ENCODE results near the gene C20orf173. TPM values are rescaled to one million over a fixed set of nuclear protein-coding genes. Genes with fewer than 3 reads are reported as not detected.

Gene C20orf173
- total and polyA plus RNA-seq, 4 donors, result not detected

DNA sequence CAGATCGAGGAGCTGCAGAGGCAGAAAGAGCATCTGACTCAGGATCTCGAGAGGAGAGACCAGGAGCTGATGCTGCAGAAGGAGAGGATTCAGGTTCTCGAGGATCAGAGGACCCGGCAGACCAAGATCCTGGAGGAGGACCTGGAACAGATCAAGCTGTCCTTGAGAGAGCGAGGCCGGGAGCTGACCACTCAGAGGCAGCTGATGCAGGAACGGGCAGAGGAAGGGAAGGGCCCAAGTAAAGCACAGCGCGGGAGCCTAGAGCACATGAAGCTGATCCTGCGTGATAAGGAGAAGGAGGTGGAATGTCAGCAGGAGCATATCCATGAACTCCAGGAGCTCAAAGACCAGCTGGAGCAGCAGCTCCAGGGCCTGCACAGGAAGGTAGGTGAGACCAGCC lies 26.2 kb downstream of the C20orf173 start:
- WGBS (ENCODE audit: insufficient coverage), result 92% methylated on average over 10 of the region's 10 CpGs
- no peak overlapping the region for H3K4me3 ChIP-seq (ENCODE audit: low read depth, low read length)
- DNase-seq (ENCODE audit: low read depth in 4 of 6, low spot score in 6 of 6), result no peak
- H3K4me1 ChIP-seq (ENCODE audit: control insufficient read depth, insufficient read depth, low read length), result peaks cover 11% of the 10 kb centered on the region
- H3K36me3 ChIP-seq (ENCODE audit: control insufficient read depth, insufficient read depth, low read length), result peaks cover 83% of the 10 kb centered on the region
- no peaks in the 10 kb centered on the region for H3K27me3 ChIP-seq (ENCODE audit: control insufficient read depth, insufficient read depth, low read length)
- H3K27ac ChIP-seq (ENCODE audit: low read depth, low read length), result no peak overlapping the region
- H3K9me3 ChIP-seq (ENCODE audit: control insufficient read depth, insufficient read depth, low read length), result no peaks in the 10 kb centered on the region

- Histone ChIP-seq H3K4me3 (ENCODE audit: low read depth, low read length) (no peak overlapping the region), H3K9me3 (ENCODE audit: control insufficient read depth, insufficient read depth, low read length) (no peaks in the 10 kb centered on the region), H3K4me1 (ENCODE audit: control insufficient read depth, insufficient read depth, low read length) (peaks cover 11% of the 10 kb centered on the region), H3K27ac (ENCODE audit: low read depth, low read length) (no peak overlapping the region), H3K27me3 (ENCODE audit: control insufficient read depth, insufficient read depth, low read length) (no peaks in the 10 kb centered on the region), H3K36me3 (ENCODE audit: control insufficient read depth, insufficient read depth, low read length) (peaks cover 84% of the 10 kb centered on the region)
- no peak for DNase-seq (ENCODE audit: low read depth in 4 of 6, low spot score in 6 of 6)
- 88% methylated on average over 8 of the region's 8 CpGs for WGBS (ENCODE audit: insufficient coverage)
Observed at GRCh38 chr20:35502352-35502751, 27.1 kb downstream of the C20orf173 start.

- Histone ChIP-seq H3K4me3 (ENCODE audit: low read depth, low read length) (no peak overlapping the region), H3K27ac (ENCODE audit: low read depth, low read length) (no peak overlapping the region), H3K4me1 (ENCODE audit: control insufficient read depth, insufficient read depth, low read length) (peaks cover 11% of the 10 kb centered on the region), H3K27me3 (ENCODE audit: control insufficient read depth, insufficient read depth, low read length) (no peaks in the 10 kb centered on the region), H3K9me3 (ENCODE audit: control insufficient read depth, insufficient read depth, low read length) (no peaks in the 10 kb centered on the region), H3K36me3 (ENCODE audit: control insufficient read depth, insufficient read depth, low read length) (peaks cover 93% of the 10 kb centered on the region)
- 100% methylated on average over 1 of the region's 1 CpG for WGBS (ENCODE audit: insufficient coverage)
- DNase-seq (ENCODE audit: low read depth in 4 of 6, low spot score in 6 of 6), result no peak
Observed at GRCh38 chr20:35499271-35499670, 30.2 kb downstream of the C20orf173 start.

GRCh38 chr20:35497780-35498189 lies 31.7 kb downstream of the C20orf173 start:
- WGBS (ENCODE audit: insufficient coverage), result 98% methylated on average over 9 of the region's 9 CpGs
- H3K27ac ChIP-seq (ENCODE audit: low read depth, low read length), result no peak overlapping the region

DNA sequence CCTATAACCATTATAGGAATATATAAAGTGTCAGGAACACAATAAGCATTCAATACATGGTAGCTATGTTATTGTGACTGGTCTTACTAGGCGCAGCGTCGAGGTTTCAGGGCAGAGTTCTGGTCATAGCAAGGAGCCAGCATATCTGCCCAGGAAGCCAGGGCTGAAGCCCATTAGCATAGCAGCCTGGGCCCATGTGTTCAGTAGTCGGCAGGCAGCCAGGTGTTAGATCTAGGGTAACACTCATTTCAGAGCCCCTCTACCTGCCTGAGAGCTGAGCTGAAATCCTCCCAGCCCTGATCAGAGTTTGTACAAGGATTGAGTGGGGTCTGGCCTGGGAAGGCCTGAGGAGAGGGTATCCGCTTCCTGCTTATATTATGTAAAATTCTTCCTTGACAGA lies 32.1 kb downstream of the C20orf173 start:
- H3K36me3 ChIP-seq (ENCODE audit: control insufficient read depth, insufficient read depth, low read length), result peaks cover 92% of the 10 kb centered on the region
- no peaks in the 10 kb centered on the region for H3K9me3 ChIP-seq (ENCODE audit: control insufficient read depth, insufficient read depth, low read length)
- no peaks in the 10 kb centered on the region for H3K27me3 ChIP-seq (ENCODE audit: control insufficient read depth, insufficient read depth, low read length)
- no peaks in the 10 kb centered on the region for H3K4me1 ChIP-seq (ENCODE audit: control insufficient read depth, insufficient read depth, low read length)
- H3K4me3 ChIP-seq (ENCODE audit: low read depth, low read length), result no peak overlapping the region
- 100% methylated on average over 4 of the region's 5 CpGs for WGBS (ENCODE audit: insufficient coverage)
- no peak for DNase-seq (ENCODE audit: low read depth in 4 of 6, low spot score in 6 of 6)
- no peak overlapping the region for H3K27ac ChIP-seq (ENCODE audit: low read depth, low read length)

More at GRCh38 chr20:35497780-35498189, 31.7 kb downstream of the C20orf173 start:
- H3K36me3 ChIP-seq (ENCODE audit: control insufficient read depth, insufficient read depth, low read length), result peaks cover 92% of the 10 kb centered on the region
- no peak for DNase-seq (ENCODE audit: low read depth in 4 of 6, low spot score in 6 of 6)
- no peaks in the 10 kb centered on the region for H3K9me3 ChIP-seq (ENCODE audit: control insufficient read depth, insufficient read depth, low read length)
- no peaks in the 10 kb centered on the region for H3K4me1 ChIP-seq (ENCODE audit: control insufficient read depth, insufficient read depth, low read length)
- H3K27me3 ChIP-seq (ENCODE audit: control insufficient read depth, insufficient read depth, low read length), result no peaks in the 10 kb centered on the region
- no peak overlapping the region for H3K4me3 ChIP-seq (ENCODE audit: low read depth, low read length)

- no peak overlapping the region for H3K27ac ChIP-seq (ENCODE audit: low read depth, low read length)
- no peaks in the 10 kb centered on the region for H3K9me3 ChIP-seq (ENCODE audit: control insufficient read depth, insufficient read depth, low read length)
- no peaks in the 10 kb centered on the region for H3K27me3 ChIP-seq (ENCODE audit: control insufficient read depth, insufficient read depth, low read length)
- no peak for DNase-seq (ENCODE audit: low read depth in 4 of 6, low spot score in 6 of 6)
- WGBS (ENCODE audit: insufficient coverage), result 55% methylated on average over 3 of the region's 3 CpGs
- no peak overlapping the region for H3K4me3 ChIP-seq (ENCODE audit: low read depth, low read length)
- H3K36me3 ChIP-seq (ENCODE audit: control insufficient read depth, insufficient read depth, low read length), result peaks cover 92% of the 10 kb centered on the region
- H3K4me1 ChIP-seq (ENCODE audit: control insufficient read depth, insufficient read depth, low read length), result no peaks in the 10 kb centered on the region
Observed at GRCh38 chr20:35496481-35496880, 33.0 kb downstream of the C20orf173 start.

DNA sequence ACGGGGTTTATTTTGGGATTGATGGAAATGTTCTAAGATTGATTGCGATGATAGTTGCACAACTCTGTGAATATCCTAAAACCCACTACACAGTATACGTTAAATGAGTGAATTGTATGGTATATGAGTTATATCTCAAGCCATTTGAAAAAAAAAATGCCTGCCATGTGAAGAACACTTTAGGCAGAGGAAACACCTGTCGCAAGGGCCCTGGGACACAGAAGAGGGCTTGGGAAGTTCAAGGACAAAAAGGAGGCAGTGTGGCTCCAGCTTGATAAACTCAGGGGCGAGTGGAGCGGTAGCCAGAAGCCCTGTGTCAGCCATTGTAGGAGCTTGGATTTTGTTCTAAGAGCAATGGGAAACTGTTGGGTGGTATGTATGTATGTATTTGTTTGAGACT lies 37.1 kb downstream of the C20orf173 start:
- Histone ChIP-seq H3K27ac (ENCODE audit: low read depth, low read length) (no peak overlapping the region), H3K9me3 (ENCODE audit: control insufficient read depth, insufficient read depth, low read length) (no peaks in the 10 kb centered on the region), H3K4me1 (ENCODE audit: control insufficient read depth, insufficient read depth, low read length) (no peaks in the 10 kb centered on the region), H3K27me3 (ENCODE audit: control insufficient read depth, insufficient read depth, low read length) (no peaks in the 10 kb centered on the region), H3K4me3 (ENCODE audit: low read depth, low read length) (no peak overlapping the region), H3K36me3 (ENCODE audit: control insufficient read depth, insufficient read depth, low read length) (peaks cover 76% of the 10 kb centered on the region)
- 98% methylated on average over 4 of the region's 6 CpGs for WGBS (ENCODE audit: insufficient coverage)
- no peak for DNase-seq (ENCODE audit: low read depth in 4 of 6, low spot score in 6 of 6)

GRCh38 chr20:35491823-35492222 lies 37.6 kb downstream of the C20orf173 start:
- no peaks in the 10 kb centered on the region for H3K9me3 ChIP-seq (ENCODE audit: control insufficient read depth, insufficient read depth, low read length)
- no peak overlapping the region for H3K27ac ChIP-seq (ENCODE audit: low read depth, low read length)
- H3K4me3 ChIP-seq (ENCODE audit: low read depth, low read length), result no peak overlapping the region
- DNase-seq (ENCODE audit: low read depth in 4 of 6, low spot score in 6 of 6), result no peak
- H3K4me1 ChIP-seq (ENCODE audit: control insufficient read depth, insufficient read depth, low read length), result no peaks in the 10 kb centered on the region
- H3K27me3 ChIP-seq (ENCODE audit: control insufficient read depth, insufficient read depth, low read length), result no peaks in the 10 kb centered on the region
- WGBS (ENCODE audit: insufficient coverage), result 100% methylated on average over 1 of the region's 5 CpGs
- peaks cover 75% of the 10 kb centered on the region for H3K36me3 ChIP-seq (ENCODE audit: control insufficient read depth, insufficient read depth, low read length)

GRCh38 chr20:35490736-35491181 lies 38.7 kb downstream of the C20orf173 start:
- Histone ChIP-seq H3K27ac (ENCODE audit: low read depth, low read length) (no peak overlapping the region), H3K4me3 (ENCODE audit: low read depth, low read length) (no peak overlapping the region)

GRCh38 chr20:35489717-35490116 lies 39.7 kb downstream of the C20orf173 start:
- no peak for DNase-seq (ENCODE audit: low read depth in 4 of 6, low spot score in 6 of 6)
- Histone ChIP-seq H3K4me3 (ENCODE audit: low read depth, low read length) (no peak overlapping the region), H3K27ac (ENCODE audit: low read depth, low read length) (no peak overlapping the region), H3K9me3 (ENCODE audit: control insufficient read depth, insufficient read depth, low read length) (no peaks in the 10 kb centered on the region), H3K27me3 (ENCODE audit: control insufficient read depth, insufficient read depth, low read length) (no peaks in the 10 kb centered on the region), H3K4me1 (ENCODE audit: control insufficient read depth, insufficient read depth, low read length) (no peaks in the 10 kb centered on the region), H3K36me3 (ENCODE audit: control insufficient read depth, insufficient read depth, low read length) (peaks cover 72% of the 10 kb centered on the region)
- WGBS (ENCODE audit: insufficient coverage), result 98% methylated on average over 5 of the region's 5 CpGs

More at GRCh38 chr20:35490736-35491181, 38.7 kb downstream of the C20orf173 start:
- Histone ChIP-seq H3K36me3 (ENCODE audit: control insufficient read depth, insufficient read depth, low read length) (peaks cover 71% of the 10 kb centered on the region), H3K4me1 (ENCODE audit: control insufficient read depth, insufficient read depth, low read length) (no peaks in the 10 kb centered on the region), H3K9me3 (ENCODE audit: control insufficient read depth, insufficient read depth, low read length) (no peaks in the 10 kb centered on the region), H3K27me3 (ENCODE audit: control insufficient read depth, insufficient read depth, low read length) (no peaks in the 10 kb centered on the region)
- WGBS (ENCODE audit: insufficient coverage), result 96% methylated on average over 2 of the region's 6 CpGs
- DNase-seq (ENCODE audit: low read depth in 4 of 6, low spot score in 6 of 6), result no peak

Measured in spinal cord (tissue), 10 donors.